Calu3 (cell line): ENCODE measurements around the gene ARHGAP40. TPM values are rescaled to one million over a fixed set of nuclear protein-coding genes. Genes with fewer than 3 reads are reported as not detected.

Experiments used
- BruUV-seq: library from RNA; stranded (reverse); fragments of 400-500 nt; replicated peaks from 2 replicates; lab custom pipeline; 2021; lab: Mats Ljungman, UMichigan
- CTCF ChIA-PET: fragments of 300-600 bp; sonication (Branson Sonifier 250); formaldehyde crosslinking; loops from one replicate; lab custom pipeline; 2022; ENCODE audit warnings: antibody characterized with exemption; lab: Charles Lee
- DNase-seq: peaks from one replicate; pipeline ENCODE4 v3.0.0; 2022
- H3K27ac Mint-ChIP-seq: one replicate; pipeline ENCODE4 v1.8.0; 2022; ENCODE audit warnings: mixed read lengths; ENCODE audit not compliant: unreplicated experiment
- H3K27me3 Mint-ChIP-seq: one replicate; pipeline ENCODE4 v1.8.0; 2022; ENCODE audit warnings: mixed read lengths; ENCODE audit not compliant: unreplicated experiment
- H3K36me3 Mint-ChIP-seq: one replicate; pipeline ENCODE4 v1.8.0; 2022; ENCODE audit warnings: mild to moderate bottlenecking, moderate library complexity, mixed read lengths; ENCODE audit not compliant: insufficient read depth, unreplicated experiment
- H3K4me1 Mint-ChIP-seq: one replicate; pipeline ENCODE4 v1.8.0; 2022; ENCODE audit warnings: mild to moderate bottlenecking, low read depth, mixed read lengths; ENCODE audit not compliant: unreplicated experiment
- H3K4me3 Mint-ChIP-seq: one replicate; pipeline ENCODE4 v1.8.0; 2022; ENCODE audit warnings: mild to moderate bottlenecking, low read depth, moderate library complexity, mixed read lengths; ENCODE audit not compliant: unreplicated experiment
- H3K9me3 Mint-ChIP-seq: one replicate; pipeline ENCODE4 v1.8.0; 2022; ENCODE audit warnings: low read depth, mixed read lengths; ENCODE audit not compliant: unreplicated experiment
- CTCF ChIP-seq: fragments of 200-600 bp; IDR thresholded peaks from one replicate; pipeline ENCODE4 v1.8.0; 2022; ENCODE audit warnings: antibody characterized with exemption; ENCODE audit not compliant: unreplicated experiment
- intact Hi-C: fragments of 100-400 bp; cut with micrococcal nuclease; formaldehyde crosslinking; loops from one replicate; pipeline ENCODE4 v1.10.0; 2022; ENCODE audit not compliant: unreplicated experiment
- total RNA-seq: library from RNA; stranded (reverse); gene quantifications from 2 replicates; pipeline ENCODE4 v1.2.3, GENCODE V29; 2022

The ARHGAP40 gene
- total RNA-seq, 1 experiment from 2014 or later: 8.3 TPM

DNA sequence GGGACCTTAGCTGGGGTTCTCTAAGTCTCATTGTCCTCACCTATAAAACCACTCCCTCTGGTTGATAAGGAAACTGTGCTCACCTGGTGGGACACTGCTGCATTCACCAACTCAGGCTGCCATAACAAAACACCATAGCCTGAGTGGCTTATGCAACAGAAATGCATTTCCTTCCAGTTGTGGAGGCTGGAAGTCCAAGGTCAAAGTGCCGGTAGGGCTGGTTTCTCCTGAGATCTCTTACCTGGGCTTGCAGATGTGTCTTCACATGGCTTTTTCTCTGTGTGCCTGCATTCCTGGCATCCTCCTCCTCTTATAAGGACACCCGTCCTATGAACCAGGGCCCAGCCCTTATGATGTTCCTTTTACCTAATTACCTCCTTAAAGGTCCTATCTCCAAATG is 62.7 kb downstream of the ARHGAP40 start:
- DNase-seq: no peak
- Mint-ChIP-seq H3K27me3 (peaks cover 83% of the 10 kb centered on the region), H3K36me3 (no peaks in the 10 kb centered on the region), H3K4me3 (no peak overlapping the region), H3K9me3 (no peaks in the 10 kb centered on the region), H3K4me1 (no peaks in the 10 kb centered on the region), H3K27ac (no peak overlapping the region)
- TF ChIP-seq CTCF: no peak
- CTCF ChIA-PET: no interaction called here
- intact Hi-C loops: no loop called here
- no TSS peak for BruUV-seq

- peaks cover 84% of the 10 kb centered on the region for H3K27me3 Mint-ChIP-seq
- CTCF ChIA-PET: no interaction called here
These were observed 63.5 kb downstream of the ARHGAP40 start for GRCh38 chr20:38665094-38665493.

DNA sequence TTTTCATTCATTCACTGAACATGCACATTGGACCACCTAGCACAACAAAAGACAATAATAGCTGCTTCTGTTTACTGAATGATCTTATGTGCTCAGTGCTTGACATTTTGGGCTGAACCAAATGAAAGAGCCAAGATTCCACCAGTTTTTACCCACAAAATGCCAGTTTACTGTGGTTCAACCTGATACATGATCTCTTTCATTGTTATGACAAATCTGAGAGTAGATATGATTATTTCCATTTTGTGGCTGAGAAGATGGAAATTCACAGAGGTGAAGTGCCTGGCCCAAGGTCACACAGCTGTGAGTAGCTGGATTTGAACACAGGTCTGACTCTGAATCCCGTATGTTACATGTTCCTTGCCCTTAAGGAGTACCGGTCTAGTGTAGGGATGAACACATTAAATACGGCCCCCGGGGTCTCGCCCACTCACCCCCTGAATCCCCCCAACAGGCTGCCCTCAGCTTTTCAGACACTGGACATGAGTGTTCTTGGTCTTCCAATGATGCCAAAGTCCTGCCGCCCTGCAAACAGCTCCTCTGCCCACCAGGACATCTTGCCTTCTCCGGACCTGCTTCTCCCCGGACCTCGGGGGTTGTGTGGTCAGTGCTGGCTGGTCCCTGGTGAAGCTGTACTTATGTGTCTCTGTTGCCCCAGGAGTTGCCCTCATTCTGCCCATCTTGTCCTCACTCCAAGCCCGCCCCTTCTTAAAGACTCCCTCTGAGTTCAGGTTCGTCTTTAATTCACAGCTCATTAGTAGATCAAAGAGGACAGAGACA is 64.1 kb downstream of the ARHGAP40 start:
- TF ChIP-seq CTCF: no peak
- CTCF ChIA-PET: no interaction called here
- BruUV-seq: no TSS peak
- Mint-ChIP-seq H3K9me3 (no peaks in the 10 kb centered on the region), H3K4me1 (no peaks in the 10 kb centered on the region), H3K27ac (no peak overlapping the region), H3K27me3 (peaks cover 84% of the 10 kb centered on the region), H3K4me3 (no peak overlapping the region), H3K36me3 (no peaks in the 10 kb centered on the region)
- DNase-seq: no peak
- intact Hi-C loops: no loop called here

More at GRCh38 chr20:38665094-38665493, 63.5 kb downstream of the ARHGAP40 start:
- no peak overlapping the region for H3K4me3 Mint-ChIP-seq
- no peaks in the 10 kb centered on the region for H3K9me3 Mint-ChIP-seq
- no peak for TF ChIP-seq CTCF
- BruUV-seq: no TSS peak
- H3K36me3 Mint-ChIP-seq: no peaks in the 10 kb centered on the region
- no peaks in the 10 kb centered on the region for H3K4me1 Mint-ChIP-seq
- no peak overlapping the region for H3K27ac Mint-ChIP-seq
- intact Hi-C loops: no loop called here
- DNase-seq: no peak

DNA sequence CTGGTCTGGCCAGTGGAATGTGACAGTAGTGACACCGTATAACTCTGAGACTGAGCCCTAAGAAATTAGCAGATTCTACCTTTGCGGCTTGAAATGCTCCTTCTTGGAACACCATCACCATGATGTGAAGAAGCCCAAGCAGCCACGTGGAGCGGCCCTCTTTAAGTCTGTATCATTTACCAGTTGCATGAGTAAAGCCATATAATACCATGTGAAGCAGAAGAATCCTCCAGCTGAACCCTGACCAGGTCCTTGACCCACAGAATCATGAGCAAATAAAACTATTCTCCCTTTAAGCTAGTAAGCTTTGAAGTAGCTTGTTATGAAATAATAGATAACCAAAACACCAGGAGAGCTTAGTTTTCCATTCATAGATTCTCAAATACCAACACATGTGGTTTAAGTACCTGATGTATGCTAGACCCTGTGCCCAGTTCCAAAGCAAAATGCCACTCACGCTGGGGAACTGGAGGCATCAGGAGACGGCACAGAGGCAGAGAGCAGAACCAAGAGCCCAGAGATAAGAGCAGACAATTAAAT is 65.9 kb downstream of the ARHGAP40 start:
- Mint-ChIP-seq H3K27ac (no peak overlapping the region), H3K4me3 (no peak overlapping the region), H3K9me3 (no peaks in the 10 kb centered on the region), H3K27me3 (peaks cover 90% of the 10 kb centered on the region), H3K36me3 (no peaks in the 10 kb centered on the region), H3K4me1 (no peaks in the 10 kb centered on the region)
- intact Hi-C loops: no loop called here
- no peak for TF ChIP-seq CTCF
- no TSS peak for BruUV-seq
- no peak for DNase-seq
- CTCF ChIA-PET: interaction anchor here (0.7 to 1.0 kb wide), 3 partner anchors 10 to 382 kb away, joined by 3 to 5 read pairs (median 3); no protein-coding TSS in a partner anchor
